IgD-negative memory B cell (primary cell): Measurements from ENCODE around the gene USP12. TPM values are rescaled to one million over a fixed set of nuclear protein-coding genes. Genes with fewer than 3 reads are reported as not detected.

Source experiments
- H3K27ac Mint-ChIP-seq, 3 donors: one replicate each; pipeline ENCODE4 v1.8.0; 2020 to 2022; ENCODE audit warnings: mild to moderate bottlenecking in 3 of 3, mixed read lengths in 3 of 3, moderate library complexity in 1 of 3
- H3K27me3 Mint-ChIP-seq: one replicate; pipeline ENCODE4 v1.8.0; 2021; ENCODE audit warnings: mixed read lengths
- H3K36me3 Mint-ChIP-seq: one replicate; pipeline ENCODE4 v1.8.0; 2020; ENCODE audit warnings: mild to moderate bottlenecking, mixed read lengths
- H3K4me1 Mint-ChIP-seq, 3 donors: one replicate each; pipeline ENCODE4 v1.8.0; 2020 to 2022; ENCODE audit warnings: mixed read lengths in 3 of 3, mild to moderate bottlenecking in 1 of 3
- H3K4me3 Mint-ChIP-seq, 4 donors: one replicate each; pipeline ENCODE4 v1.8.0; 2020 to 2022; ENCODE audit warnings: mild to moderate bottlenecking in 4 of 4, mixed read lengths in 4 of 4, moderate library complexity in 3 of 4
- H3K9me3 Mint-ChIP-seq, 3 donors: one replicate each; pipeline ENCODE4 v1.8.0; 2020 to 2021; ENCODE audit warnings: mixed read lengths in 3 of 3, mild to moderate bottlenecking in 1 of 3
- polyA plus RNA-seq: library from polyadenylated mRNA; unstranded; fragments of 300-500 nt; fragmentation: Illumina TruSeq; gene quantifications from one replicate; pipeline ENCODE4 v1.2.3, GENCODE V29; 2021

USP12 gene
- polyA plus RNA-seq, 1 donor from 2014 or later = 18.8 TPM

GRCh38 chr13:27172495-27172842 is 858 bp upstream of the USP12 start:
- Mint-ChIP-seq H3K27me3 (no peaks in the 10 kb centered on the region), H3K4me1 (peaks cover 47 to 56% (median 55%) of the 10 kb centered on the region in 3 donors), H3K27ac (peak overlapping the region; percentile 69 to 97 (median 97)), H3K9me3 (no peaks in the 10 kb centered on the region), H3K36me3 (no peaks in the 10 kb centered on the region), H3K4me3 (peak overlapping the region; percentile 92 to 96 (median 95))

GRCh38 chr13:27171827-27172494 is 350 bp upstream of the USP12 start:
- H3K27ac Mint-ChIP-seq = peak overlapping the region; percentile 69 to 97 (median 97)
- H3K27me3 Mint-ChIP-seq = no peaks in the 10 kb centered on the region
- H3K36me3 Mint-ChIP-seq = no peaks in the 10 kb centered on the region
- peak overlapping the region; percentile 92 to 96 (median 95) for H3K4me3 Mint-ChIP-seq
- H3K4me1 Mint-ChIP-seq = peaks cover 46 to 55% (median 54%) of the 10 kb centered on the region in 3 donors
- H3K9me3 Mint-ChIP-seq = no peaks in the 10 kb centered on the region

GRCh38 chr13:27170516-27171243 is 931 bp downstream of the USP12 start:
- Mint-ChIP-seq H3K27me3 (no peaks in the 10 kb centered on the region), H3K9me3 (no peaks in the 10 kb centered on the region), H3K36me3 (no peaks in the 10 kb centered on the region), H3K4me3 (peak overlapping the region; percentile 96 to 99 (median 97)), H3K4me1 (peaks cover 43 to 54% (median 51%) of the 10 kb centered on the region in 3 donors), H3K27ac (peak overlapping the region; percentile 97)

- peak overlapping the region; percentile 96 to 99 (median 97) for H3K4me3 Mint-ChIP-seq
- H3K36me3 Mint-ChIP-seq = no peaks in the 10 kb centered on the region
- peaks cover 40 to 54% (median 52%) of the 10 kb centered on the region in 3 donors for H3K4me1 Mint-ChIP-seq
- no peaks in the 10 kb centered on the region for H3K9me3 Mint-ChIP-seq
- H3K27ac Mint-ChIP-seq = peak overlapping the region; percentile 97
- H3K27me3 Mint-ChIP-seq = no peaks in the 10 kb centered on the region
Observed at GRCh38 chr13:27170221-27170515, 1.4 kb downstream of the USP12 start.

GRCh38 chr13:27168906-27169657 is 2.5 kb downstream of the USP12 start:
- H3K9me3 Mint-ChIP-seq = no peaks in the 10 kb centered on the region
- peak overlapping the region; percentile 78 to 97 (median 97) for H3K27ac Mint-ChIP-seq
- H3K36me3 Mint-ChIP-seq = no peaks in the 10 kb centered on the region
- peaks cover 38 to 52% (median 51%) of the 10 kb centered on the region in 3 donors for H3K4me1 Mint-ChIP-seq
- H3K4me3 Mint-ChIP-seq = peak overlapping the region; percentile 21 to 99 (median 97)
- H3K27me3 Mint-ChIP-seq = no peaks in the 10 kb centered on the region

GRCh38 chr13:27168086-27168485 is 3.5 kb downstream of the USP12 start:
- Mint-ChIP-seq H3K4me1 (peaks cover 44 to 61% (median 58%) of the 10 kb centered on the region in 3 donors), H3K9me3 (no peaks in the 10 kb centered on the region), H3K4me3 (peak overlapping the region in 3 of 4 donors; percentile 73 to 99 (median 97)), H3K27ac (peak overlapping the region in 2 of 3 donors; percentile 93 to 97), H3K36me3 (peaks cover 2% of the 10 kb centered on the region), H3K27me3 (no peaks in the 10 kb centered on the region)

- Mint-ChIP-seq H3K4me3 (no peak overlapping the region), H3K27ac (peak overlapping the region in 1 of 3 donors; percentile 33), H3K9me3 (no peaks in the 10 kb centered on the region), H3K27me3 (no peaks in the 10 kb centered on the region), H3K4me1 (peaks cover 50 to 67% (median 66%) of the 10 kb centered on the region in 3 donors), H3K36me3 (peaks cover 2% of the 10 kb centered on the region)
Observed at GRCh38 chr13:27166313-27166712, 5.3 kb downstream of the USP12 start.

GRCh38 chr13:27161980-27162379 is 9.6 kb downstream of the USP12 start:
- H3K9me3 Mint-ChIP-seq = no peaks in the 10 kb centered on the region
- peak overlapping the region in 3 of 4 donors; percentile 25 to 82 (median 52) for H3K4me3 Mint-ChIP-seq
- no peaks in the 10 kb centered on the region for H3K27me3 Mint-ChIP-seq
- peak overlapping the region in 1 of 3 donors; percentile 58 for H3K27ac Mint-ChIP-seq
- H3K4me1 Mint-ChIP-seq = peaks cover 53 to 68% (median 64%) of the 10 kb centered on the region in 3 donors
- H3K36me3 Mint-ChIP-seq = peaks cover 6% of the 10 kb centered on the region

GRCh38 chr13:27161423-27161822 is 10.2 kb downstream of the USP12 start:
- peak overlapping the region in 1 of 4 donors; percentile 28 for H3K4me3 Mint-ChIP-seq
- H3K9me3 Mint-ChIP-seq = peaks cover 0 to 3% (median 0%) of the 10 kb centered on the region in 3 donors
- H3K36me3 Mint-ChIP-seq = peaks cover 9% of the 10 kb centered on the region
- H3K4me1 Mint-ChIP-seq = peaks cover 49 to 65% (median 63%) of the 10 kb centered on the region in 3 donors
- H3K27me3 Mint-ChIP-seq = no peaks in the 10 kb centered on the region
- peak overlapping the region in 1 of 3 donors; percentile 58 for H3K27ac Mint-ChIP-seq

- Mint-ChIP-seq H3K36me3 (peaks cover 14% of the 10 kb centered on the region), H3K4me1 (peaks cover 52 to 61% (median 59%) of the 10 kb centered on the region in 3 donors), H3K4me3 (peak overlapping the region; percentile 31 to 91 (median 52)), H3K27ac (peak overlapping the region; percentile 9 to 69 (median 58)), H3K9me3 (peaks cover 0 to 7% (median 4%) of the 10 kb centered on the region in 3 donors), H3K27me3 (no peaks in the 10 kb centered on the region)
Observed at GRCh38 chr13:27160657-27161295, 10.8 kb downstream of the USP12 start.

- Mint-ChIP-seq H3K27me3 (no peaks in the 10 kb centered on the region), H3K9me3 (peaks cover 0 to 7% (median 4%) of the 10 kb centered on the region in 3 donors), H3K27ac (peak overlapping the region in 2 of 3 donors; percentile 9 to 58), H3K36me3 (peaks cover 14% of the 10 kb centered on the region), H3K4me3 (peak overlapping the region; percentile 31 to 91 (median 57)), H3K4me1 (peaks cover 52 to 57% (median 55%) of the 10 kb centered on the region in 3 donors)
Observed at GRCh38 chr13:27159806-27160563, 11.6 kb downstream of the USP12 start.

GRCh38 chr13:27158335-27158734 is 13.3 kb downstream of the USP12 start:
- no peak overlapping the region for H3K27ac Mint-ChIP-seq
- H3K27me3 Mint-ChIP-seq = no peaks in the 10 kb centered on the region
- H3K4me1 Mint-ChIP-seq = peaks cover 54 to 60% (median 57%) of the 10 kb centered on the region in 3 donors

GRCh38 chr13:27151798-27152599 is 19.6 kb downstream of the USP12 start:
- Mint-ChIP-seq H3K36me3 (peaks cover 8% of the 10 kb centered on the region), H3K27ac (no peak overlapping the region), H3K4me1 (peaks cover 54 to 64% (median 54%) of the 10 kb centered on the region in 3 donors), H3K9me3 (peaks cover 0 to 11% (median 4%) of the 10 kb centered on the region in 3 donors), H3K4me3 (peak overlapping the region in 2 of 4 donors; percentile 63 to 68), H3K27me3 (no peaks in the 10 kb centered on the region)

More at GRCh38 chr13:27158335-27158734, 13.3 kb downstream of the USP12 start:
- H3K4me3 Mint-ChIP-seq = no peak overlapping the region
- peaks cover 14% of the 10 kb centered on the region for H3K36me3 Mint-ChIP-seq
- H3K9me3 Mint-ChIP-seq = peaks cover 0 to 7% (median 4%) of the 10 kb centered on the region in 3 donors
